WI38 (cell line): ENCODE results near the gene SOWAHB.
"Not testable (repeated sequence)": the region's sequence is repeated elsewhere in the genome, so short reads cannot be mapped to it uniquely, and the experiment has no call there.

Experiments
- H3K4me3 ChIP-seq: 2 replicates; pipeline ENCODE4 v1.5.1; 2011; ENCODE audit warnings: low read depth, mild to moderate bottlenecking, control low read depth, low read length
- CTCF ChIP-seq: IDR thresholded peaks from 2 replicates; pipeline ENCODE4 v1.5.1; 2012; ENCODE audit warnings: low read depth, mild to moderate bottlenecking, control low read depth, low read length

SOWAHB gene

DNA sequence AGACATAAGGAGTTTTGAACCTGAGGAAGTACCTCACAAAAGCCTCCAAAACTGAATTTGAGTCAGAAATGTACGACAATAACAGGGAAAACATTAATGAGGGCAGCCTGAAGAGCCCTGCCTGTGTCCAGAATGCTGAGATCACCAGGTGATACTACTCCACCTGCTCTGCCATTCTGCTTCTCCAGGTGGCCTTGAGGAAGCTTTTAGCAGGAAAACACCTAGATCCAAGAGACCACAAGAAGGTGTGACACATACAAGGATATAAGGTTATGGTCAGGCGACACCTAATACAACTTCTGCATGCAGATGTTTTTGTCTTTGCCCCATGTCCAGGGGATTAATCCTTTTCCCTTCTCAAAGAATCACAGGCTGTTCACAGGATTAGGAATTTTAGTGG lies 15.3 kb downstream of the SOWAHB start:
- TF ChIP-seq CTCF: no peak
- H3K4me3 ChIP-seq: no peak overlapping the region

GRCh38 chr4:76881375-76881774 lies 16.6 kb downstream of the SOWAHB start:
- no peak for TF ChIP-seq CTCF
- no peak overlapping the region for H3K4me3 ChIP-seq

DNA sequence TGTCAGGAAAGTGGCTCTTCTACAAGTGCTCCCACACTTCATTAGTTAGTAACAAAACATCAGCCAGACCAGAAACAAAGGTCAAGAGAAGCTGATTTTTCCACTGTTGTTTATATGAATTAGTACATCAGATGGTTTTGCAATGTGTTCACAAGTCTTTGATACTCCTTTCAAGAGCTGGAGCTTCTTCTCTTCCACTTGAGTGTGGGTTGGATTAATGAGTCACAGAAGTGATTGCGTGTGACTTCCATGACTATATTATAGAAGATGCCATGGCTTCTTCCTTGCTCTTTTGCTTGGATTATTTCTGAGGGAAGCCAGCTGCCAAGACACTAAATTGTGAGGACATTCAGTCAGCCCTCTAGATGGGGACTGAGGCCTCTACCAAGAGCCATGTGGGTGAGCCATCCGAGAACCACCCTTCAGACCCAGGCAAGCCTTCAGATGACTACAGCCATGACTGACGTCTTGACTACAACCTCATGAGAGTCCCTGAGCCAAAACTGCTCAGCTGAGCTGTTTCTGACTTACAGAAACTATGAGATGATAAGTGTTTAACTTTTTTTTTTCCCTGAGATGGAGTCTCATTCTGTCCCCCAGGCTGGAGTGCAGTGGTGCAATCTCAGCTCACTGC lies 18.1 kb downstream of the SOWAHB start:
- no peak overlapping the region for H3K4me3 ChIP-seq
- TF ChIP-seq CTCF: no peak

- H3K4me3 ChIP-seq: not testable (repeated sequence)
Measured at GRCh38 chr4:76878641-76879165, 19.2 kb downstream of the SOWAHB start.

DNA sequence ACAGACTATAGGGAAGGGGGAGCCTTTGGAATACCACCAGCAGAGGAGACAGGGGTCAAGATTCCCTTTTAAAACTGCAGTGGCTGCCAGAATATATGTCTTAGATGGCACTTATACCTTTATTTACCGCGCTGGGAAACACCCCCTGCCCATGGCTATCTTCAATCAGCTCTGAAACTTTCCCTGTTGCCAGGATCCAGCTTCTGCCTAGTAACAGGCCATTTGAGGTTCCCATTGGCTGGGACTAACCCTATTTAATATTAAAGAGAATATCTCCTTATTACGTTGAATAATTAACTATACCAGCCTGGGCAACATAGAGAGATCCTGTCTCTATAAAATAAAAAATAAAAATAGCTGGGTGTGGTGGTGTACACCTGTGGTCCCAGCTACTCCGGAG lies 23.8 kb downstream of the SOWAHB start:
- TF ChIP-seq CTCF: no peak

GRCh38 chr4:76873495-76873894 lies 24.4 kb downstream of the SOWAHB start:
- TF ChIP-seq CTCF: no peak
- no peak overlapping the region for H3K4me3 ChIP-seq

More for the DNA sequence above, 23.8 kb downstream of the SOWAHB start:
- H3K4me3 ChIP-seq: no peak overlapping the region

DNA sequence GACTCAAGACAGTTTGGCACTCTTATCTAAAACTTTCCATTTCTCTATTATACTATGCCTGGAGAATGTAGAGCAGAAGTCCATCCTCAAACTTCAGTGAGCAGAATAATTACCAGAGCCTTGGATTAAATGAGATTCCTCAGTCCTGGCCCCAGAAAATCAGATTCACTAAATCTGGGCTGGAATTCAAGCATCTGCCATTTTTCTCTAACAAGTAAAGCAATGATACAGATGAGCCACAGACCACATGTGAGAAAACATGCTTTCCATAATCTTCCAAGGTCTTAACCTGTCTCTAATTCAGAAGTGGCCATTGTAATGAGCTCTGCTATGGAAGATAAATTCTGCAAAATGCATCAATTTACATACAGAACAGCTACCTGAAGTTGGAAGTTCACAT lies 25.4 kb downstream of the SOWAHB start:
- no peak overlapping the region for H3K4me3 ChIP-seq
- TF ChIP-seq CTCF: no peak

DNA sequence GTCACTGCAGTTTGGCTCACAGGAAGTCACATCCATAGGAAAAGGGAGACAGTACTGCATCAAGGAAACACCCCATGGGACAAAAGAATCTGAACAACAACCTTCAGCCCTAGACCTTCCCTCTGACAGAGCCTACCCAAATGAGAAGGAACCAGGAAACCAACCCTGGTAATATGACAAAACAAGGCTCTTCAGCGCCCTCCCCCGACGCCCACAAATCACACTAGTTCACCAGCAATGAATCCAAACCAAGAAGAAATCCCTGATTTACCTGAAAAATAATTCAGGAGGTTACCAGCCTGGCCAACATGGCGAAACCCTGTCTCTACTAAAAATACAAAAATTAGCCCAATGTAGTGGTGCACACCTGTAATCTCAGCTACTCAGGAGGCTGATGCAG lies 29.2 kb downstream of the SOWAHB start:
- H3K4me3 ChIP-seq: not testable (repeated sequence)
